Peyer's patch (tissue), 4 donors: ENCODE measurements around the gene CEP164. TPM values are rescaled to one million over a fixed set of nuclear protein-coding genes. Genes with fewer than 3 reads are reported as not detected.
A peak's percentile ranks its signal among the peaks of the same experiment; 100 is the strongest.

ENCODE experiments used
- DNase-seq, 3 donors: peaks; one replicate each; pipeline ENCODE4 v3.0.0-alpha.2; 2017 to 2019
- H3K27ac ChIP-seq, 4 donors: fragments of 200-600 bp; sonication (generic); one replicate each; pipeline ENCODE4 v1.5.1; 2016 to 2019
- H3K27me3 ChIP-seq, 2 donors: fragments of 200-600 bp; sonication (generic); one replicate each; pipeline ENCODE4 v1.5.1; 2019
- H3K36me3 ChIP-seq, 3 donors: fragments of 200-600 bp; sonication (generic); one replicate each; pipeline ENCODE4 v1.5.1; 2016 to 2019
- H3K4me1 ChIP-seq, 4 donors: fragments of 200-600 bp; sonication (generic); one replicate each; pipeline ENCODE4 v1.5.1; 2016 to 2019
- H3K4me3 ChIP-seq, 4 donors: fragments of 200-600 bp; sonication (generic); 1 replicate in 3 of 4; 2 replicates in 1 of 4; pipeline ENCODE4 v1.5.1; 2016 to 2019; ENCODE audit warnings: mild to moderate bottlenecking in 1 of 4
- H3K9me3 ChIP-seq, 4 donors: fragments of 200-600 bp; sonication (generic); one replicate each; pipeline ENCODE4 v1.5.1; 2016 to 2019; ENCODE audit warnings: mild to moderate bottlenecking in 1 of 4
- POLR2A ChIP-seq, 2 donors: fragments of 450-650 bp; IDR thresholded peaks; one replicate each; pipeline ENCODE4 v1.5.1; 2017; ENCODE audit warnings: antibody characterized with exemption in 2 of 2, mild to moderate bottlenecking in 2 of 2, moderate library complexity in 2 of 2
- total RNA-seq, 4 donors: library from RNA; depleted of rRNA; stranded (reverse); fragments of >200 nt; gene quantifications; one replicate each; pipeline ENCODE4 v1.1.0, GENCODE V29; 2016
- TF ChIP-seq, protein P1 (sequence below), 6 experiments: fragments of 450-650 bp in 4 of 6; fragments of 200-600 bp in 2 of 6; sonication (generic) in 1 of 6; IDR thresholded peaks; one replicate each; pipeline ENCODE4 v1.5.1; 2017 to 2019; ENCODE audit warnings: antibody characterized with exemption in 6 of 6, mild to moderate bottlenecking in 3 of 6, moderate library complexity in 1 of 6

Gene CEP164
- total RNA-seq, 4 donors from 2014 or later, result 12.3 to 45.4 (median 27.2) TPM

GRCh38 chr11:117461396-117462182 is 133.9 kb downstream of the CEP164 start:
- H3K27me3 ChIP-seq, result no peaks in the 10 kb centered on the region
- no peaks in the 10 kb centered on the region for H3K9me3 ChIP-seq
- no peaks in the 10 kb centered on the region for H3K36me3 ChIP-seq
- peak in 1 of 3 donors; percentile 25 for DNase-seq
- H3K4me1 ChIP-seq, result no peaks in the 10 kb centered on the region
- H3K27ac ChIP-seq, result no peak overlapping the region
- TF ChIP-seq, protein P1, sequence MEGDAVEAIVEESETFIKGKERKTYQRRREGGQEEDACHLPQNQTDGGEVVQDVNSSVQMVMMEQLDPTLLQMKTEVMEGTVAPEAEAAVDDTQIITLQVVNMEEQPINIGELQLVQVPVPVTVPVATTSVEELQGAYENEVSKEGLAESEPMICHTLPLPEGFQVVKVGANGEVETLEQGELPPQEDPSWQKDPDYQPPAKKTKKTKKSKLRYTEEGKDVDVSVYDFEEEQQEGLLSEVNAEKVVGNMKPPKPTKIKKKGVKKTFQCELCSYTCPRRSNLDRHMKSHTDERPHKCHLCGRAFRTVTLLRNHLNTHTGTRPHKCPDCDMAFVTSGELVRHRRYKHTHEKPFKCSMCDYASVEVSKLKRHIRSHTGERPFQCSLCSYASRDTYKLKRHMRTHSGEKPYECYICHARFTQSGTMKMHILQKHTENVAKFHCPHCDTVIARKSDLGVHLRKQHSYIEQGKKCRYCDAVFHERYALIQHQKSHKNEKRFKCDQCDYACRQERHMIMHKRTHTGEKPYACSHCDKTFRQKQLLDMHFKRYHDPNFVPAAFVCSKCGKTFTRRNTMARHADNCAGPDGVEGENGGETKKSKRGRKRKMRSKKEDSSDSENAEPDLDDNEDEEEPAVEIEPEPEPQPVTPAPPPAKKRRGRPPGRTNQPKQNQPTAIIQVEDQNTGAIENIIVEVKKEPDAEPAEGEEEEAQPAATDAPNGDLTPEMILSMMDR (IDR thresholded peaks at IDR 0.05), result no peak
- TF ChIP-seq POLR2A (IDR thresholded peaks at IDR 0.05), result no peak
- H3K4me3 ChIP-seq, result no peak overlapping the region

GRCh38 chr11:117462183-117462863 is 134.7 kb downstream of the CEP164 start:
- DNase-seq, result no peak
- H3K9me3 ChIP-seq, result no peaks in the 10 kb centered on the region
- TF ChIP-seq, protein P1 (IDR thresholded peaks at IDR 0.05), result no peak
- TF ChIP-seq POLR2A (IDR thresholded peaks at IDR 0.05), result no peak
- no peak overlapping the region for H3K4me3 ChIP-seq
- no peaks in the 10 kb centered on the region for H3K4me1 ChIP-seq
- H3K27ac ChIP-seq, result no peak overlapping the region
- no peaks in the 10 kb centered on the region for H3K27me3 ChIP-seq
- H3K36me3 ChIP-seq, result no peaks in the 10 kb centered on the region

DNA sequence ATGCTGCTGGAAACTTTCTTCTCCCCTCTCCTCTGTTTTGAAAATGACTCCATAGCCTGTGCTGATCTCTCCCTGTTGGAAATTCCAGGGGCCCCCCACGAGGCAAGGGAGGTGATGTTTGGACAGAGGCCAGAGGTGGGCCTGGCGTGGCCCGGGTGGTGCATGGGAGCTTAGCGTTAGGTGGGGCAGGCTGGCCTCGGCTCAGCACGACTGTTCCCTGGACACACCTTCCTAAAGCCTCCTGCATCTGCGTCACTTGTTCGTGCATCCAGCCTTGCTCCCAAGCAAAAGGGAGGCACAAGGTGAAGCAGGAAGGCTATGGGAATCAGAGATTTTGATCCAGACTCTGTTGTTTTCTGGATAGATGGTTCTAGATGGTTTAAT is 135.2 kb downstream of the CEP164 start:
- DNase-seq, result no peak
- H3K4me3 ChIP-seq, result no peak overlapping the region
- no peaks in the 10 kb centered on the region for H3K4me1 ChIP-seq
- H3K9me3 ChIP-seq, result no peaks in the 10 kb centered on the region
- H3K27me3 ChIP-seq, result no peaks in the 10 kb centered on the region
- TF ChIP-seq POLR2A (IDR thresholded peaks at IDR 0.05), result no peak
- TF ChIP-seq, protein P1 (IDR thresholded peaks at IDR 0.05), result no peak
- no peak overlapping the region for H3K27ac ChIP-seq
- H3K36me3 ChIP-seq, result no peaks in the 10 kb centered on the region

Other genes with a start within 250 kb of the CEP164 start
- 10 to 100 TPM; 58.8 to 85.8 (median 59.8) TPM for gene SIK3, start 229.4 kb upstream of the CEP164 start, total RNA-seq
- gene PAFAH1B2, start 183.6 kb upstream of the CEP164 start, total RNA-seq, result 10 to 100 TPM; 45.4 to 96.2 (median 66.9) TPM
- gene SIDT2, start 149.1 kb upstream of the CEP164 start, total RNA-seq, result 100 to 1,000 TPM in 3 of 4 donors, 10 to 100 TPM in 1; 69.3 to 201 (median 162) TPM
- gene TAGLN, start 128.5 kb upstream of the CEP164 start, total RNA-seq, result 100 to 1,000 TPM; 110 to 361 (median 254) TPM
- gene PCSK7, start 95.8 kb upstream of the CEP164 start, total RNA-seq, result 100 to 1,000 TPM; 136 to 244 (median 171) TPM
- gene RNF214, start 95.2 kb upstream of the CEP164 start, total RNA-seq, result 10 to 100 TPM; 10.2 to 32.2 (median 13.4) TPM
- gene BACE1-AS, start 36.5 kb upstream of the CEP164 start, total RNA-seq, result 1 to 10 TPM; 2.5 to 7.6 (median 6.3) TPM
- 10 to 100 TPM in 2 of 4 donors, 1 to 10 TPM in 2; 5.6 to 11.4 (median 8.9) TPM for gene BACE1, start 11.6 kb upstream of the CEP164 start, total RNA-seq